DND-41 (cell line): Measurements from ENCODE around the gene MACO1.

ENCODE experiments used
- ATAC-seq: fragments of 200-7000 bp; cut with Tn5 transposase; 3 replicates; pipeline ENCODE4 v1.9.1; 2021; ENCODE audit warnings: low read depth; ENCODE audit not compliant: insufficient read depth
- DNase-seq: peaks from one replicate; pipeline ENCODE4 v3.0.0-alpha.2; 2020
- H2AFZ ChIP-seq: 2 replicates; pipeline ENCODE4 v1.6.0; 2012; ENCODE audit warnings: low read depth, low read length
- H3K27ac ChIP-seq: 2 replicates; pipeline ENCODE4 v1.5.1; 2012; ENCODE audit warnings: low read length, inconsistent platforms
- H3K27me3 ChIP-seq: fragments of 200-600 bp; sonication (generic); 2 replicates; pipeline ENCODE4 v1.6.0; 2012; ENCODE audit warnings: low read length, mild to moderate bottlenecking, inconsistent platforms; ENCODE audit not compliant: insufficient read depth, poor library complexity
- H3K36me3 ChIP-seq: 2 replicates; pipeline ENCODE4 v1.5.1; 2012; ENCODE audit warnings: low read length, inconsistent platforms; ENCODE audit not compliant: insufficient read depth
- H3K4me1 ChIP-seq: 2 replicates; pipeline ENCODE4 v1.5.1; 2012; ENCODE audit warnings: mild to moderate bottlenecking, low read length; ENCODE audit not compliant: insufficient read depth
- H3K4me2 ChIP-seq: 2 replicates; pipeline ENCODE4 v1.6.0; 2012; ENCODE audit warnings: mild to moderate bottlenecking, moderate library complexity, low read length, inconsistent platforms; ENCODE audit not compliant: insufficient read depth
- H3K4me3 ChIP-seq, 2 experiments: fragments of 200-600 bp in 1 of 2; shearing (Covaris generic) in 1 of 2; 2 replicates each; pipeline ENCODE4 v1.5.1; 2012 to 2016; ENCODE audit warnings: inconsistent platforms in 2 of 2, low read length in 2 of 2, mild to moderate bottlenecking in 2 of 2, low read depth in 1 of 2, moderate library complexity in 1 of 2
- H3K79me2 ChIP-seq: 2 replicates; pipeline ENCODE4 v1.6.0; 2012; ENCODE audit warnings: low read length, inconsistent platforms; ENCODE audit not compliant: insufficient read depth
- H3K9ac ChIP-seq: 2 replicates; pipeline ENCODE4 v1.6.0; 2012; ENCODE audit warnings: low read depth, mild to moderate bottlenecking, inconsistent platforms, low read length, moderate library complexity
- H3K9me3 ChIP-seq: 2 replicates; pipeline ENCODE4 v1.5.1; 2012; ENCODE audit warnings: low read length, moderate library complexity, mild to moderate bottlenecking, inconsistent platforms; ENCODE audit not compliant: insufficient read depth, severe bottlenecking
- H4K20me1 ChIP-seq: 2 replicates; pipeline ENCODE4 v1.6.0; 2012; ENCODE audit warnings: low read length; ENCODE audit not compliant: insufficient read depth
- CTCF ChIP-seq: IDR thresholded peaks from 2 replicates; pipeline ENCODE4 v1.5.1; 2012; ENCODE audit warnings: borderline replicate concordance, low read length, moderate library complexity, mild to moderate bottlenecking; ENCODE audit not compliant: poor library complexity, severe bottlenecking; ENCODE audit errors: extremely low read depth
- EZH2 ChIP-seq: IDR thresholded peaks from 3 replicates; pipeline ENCODE4 v1.6.1; 2012; ENCODE audit warnings: borderline replicate concordance, low read depth, mild to moderate bottlenecking, moderate library complexity, low read length, inconsistent platforms; ENCODE audit not compliant: severe bottlenecking

The MACO1 gene

GRCh38 chr1:25517476-25518394 lies 87.0 kb downstream of the MACO1 start:
- H3K4me1 ChIP-seq: no peaks in the 10 kb centered on the region
- H3K9me3 ChIP-seq: no peaks in the 10 kb centered on the region
- no peak overlapping the region for H3K9ac ChIP-seq
- no peaks in the 10 kb centered on the region for H3K36me3 ChIP-seq
- ATAC-seq (no peak), DNase-seq (no peak)
- TF ChIP-seq CTCF (peak; percentile 4), EZH2 (no peak)
- no peak overlapping the region for H3K4me3 ChIP-seq
- H4K20me1 ChIP-seq: no peaks in the 10 kb centered on the region
- H3K27ac ChIP-seq: no peak overlapping the region
- H3K4me2 ChIP-seq: no peak overlapping the region
- H3K27me3 ChIP-seq: no peaks in the 10 kb centered on the region
- no peaks in the 10 kb centered on the region for H3K79me2 ChIP-seq
- H2AFZ ChIP-seq: no peak overlapping the region

GRCh38 chr1:25519624-25520023 lies 88.9 kb downstream of the MACO1 start:
- no peak overlapping the region for H3K27ac ChIP-seq
- no peak for TF ChIP-seq CTCF
- H3K4me3 ChIP-seq: no peak overlapping the region
- ATAC-seq: no peak
- H3K36me3 ChIP-seq: no peaks in the 10 kb centered on the region
- no peaks in the 10 kb centered on the region for H3K79me2 ChIP-seq
- H3K9ac ChIP-seq: no peak overlapping the region
- no peaks in the 10 kb centered on the region for H4K20me1 ChIP-seq
- no peak for DNase-seq
- H3K4me2 ChIP-seq: no peak overlapping the region
- no peak overlapping the region for H2AFZ ChIP-seq
- H3K27me3 ChIP-seq: no peaks in the 10 kb centered on the region
- no peaks in the 10 kb centered on the region for H3K9me3 ChIP-seq
- no peaks in the 10 kb centered on the region for H3K4me1 ChIP-seq

- H3K4me3 ChIP-seq: no peak overlapping the region
- peak; percentile 74; the same call in 2 of the 3 replicates for ATAC-seq
Observed at GRCh38 chr1:25520446-25521061, 89.9 kb downstream of the MACO1 start.

More at GRCh38 chr1:25520446-25521061, 89.9 kb downstream of the MACO1 start:
- Histone ChIP-seq H3K9me3 (no peaks in the 10 kb centered on the region), H3K4me2 (no peak overlapping the region), H3K4me1 (no peaks in the 10 kb centered on the region), H4K20me1 (no peaks in the 10 kb centered on the region), H3K27me3 (no peaks in the 10 kb centered on the region), H3K9ac (no peak overlapping the region), H3K36me3 (no peaks in the 10 kb centered on the region), H3K27ac (no peak overlapping the region), H3K79me2 (no peaks in the 10 kb centered on the region), H2AFZ (peak overlapping the region; percentile 58)
- DNase-seq: peak; percentile 62
- TF ChIP-seq CTCF: peak; percentile 78
- TF ChIP-seq EZH2: no peak
